Uterus (tissue), 4 donors: ENCODE data around the gene CIBAR2. TPM values are rescaled to one million over a fixed set of nuclear protein-coding genes. Genes with fewer than 3 reads are reported as not detected.
A peak's percentile ranks its signal among the peaks of the same experiment; 100 is the strongest.

Experiments used
- DNase-seq, 2 donors: peaks; one replicate each; pipeline ENCODE4 v3.0.0-alpha.2; 2019 to 2020
- H3K27ac ChIP-seq, 2 donors: fragments of 200-600 bp; sonication (generic); 1 replicate in 1 of 2; 2 replicates in 1 of 2; pipeline ENCODE4 v1.5.1; 2016 to 2018
- H3K27me3 ChIP-seq, 2 donors: fragments of 200-600 bp; sonication (generic); one replicate each; pipeline ENCODE4 v1.5.1; 2018 to 2019; ENCODE audit warnings: control low read depth in 1 of 2
- H3K36me3 ChIP-seq, 2 donors: fragments of 200-600 bp; sonication (generic); one replicate each; pipeline ENCODE4 v1.5.1; 2019; ENCODE audit warnings: control low read depth in 1 of 2
- H3K4me1 ChIP-seq, 2 donors: fragments of 200-600 bp; sonication (generic); one replicate each; pipeline ENCODE4 v1.5.1; 2018 to 2019; ENCODE audit warnings: control low read depth in 1 of 2
- H3K4me3 ChIP-seq, 2 donors: fragments of 200-600 bp; sonication (generic); 1 replicate in 1 of 2; 2 replicates in 1 of 2; pipeline ENCODE4 v1.5.1; 2018 to 2019; ENCODE audit warnings: mild to moderate bottlenecking in 1 of 2
- H3K9me3 ChIP-seq, 2 donors: fragments of 200-600 bp; sonication (generic); one replicate each; pipeline ENCODE4 v1.5.1; 2019; ENCODE audit warnings: control low read depth in 1 of 2
- POLR2A ChIP-seq, 2 donors: fragments of 450-650 bp; IDR thresholded peaks; one replicate each; pipeline ENCODE4 v1.6.1; 2016; ENCODE audit warnings: antibody characterized with exemption in 2 of 2, mild to moderate bottlenecking in 1 of 2, moderate library complexity in 1 of 2
- intact Hi-C: fragments of 100-400 bp; cut with DNase I; formaldehyde crosslinking; loops from one replicate; pipeline ENCODE4 v1.15.1; 2023; ENCODE audit warnings: low total_unique reads
- total RNA-seq, 4 donors: library from RNA; depleted of rRNA in 3 of 4; stranded (reverse); fragments of >200 nt in 3 of 4; gene quantifications; one replicate each; pipeline versions ENCODE4 v1.1.0 to v1.2.4, GENCODE V29; 2014 to 2023
- TF ChIP-seq, protein P1 (sequence below), 4 experiments: fragments of 200-600 bp in 2 of 4; fragments of 450-650 bp in 2 of 4; sonication (generic) in 2 of 4; IDR thresholded peaks; one replicate each; pipeline ENCODE4 v1.5.1; 2016 to 2019; ENCODE audit warnings: antibody characterized with exemption in 4 of 4, mild to moderate bottlenecking in 2 of 4, moderate library complexity in 1 of 4
- donor health status: DM: yes; HTN: yes; CAD: no.

CIBAR2 gene
- total RNA-seq, 4 donors from 2014 or later = 2.4 TPM; not detected in 3

DNA sequence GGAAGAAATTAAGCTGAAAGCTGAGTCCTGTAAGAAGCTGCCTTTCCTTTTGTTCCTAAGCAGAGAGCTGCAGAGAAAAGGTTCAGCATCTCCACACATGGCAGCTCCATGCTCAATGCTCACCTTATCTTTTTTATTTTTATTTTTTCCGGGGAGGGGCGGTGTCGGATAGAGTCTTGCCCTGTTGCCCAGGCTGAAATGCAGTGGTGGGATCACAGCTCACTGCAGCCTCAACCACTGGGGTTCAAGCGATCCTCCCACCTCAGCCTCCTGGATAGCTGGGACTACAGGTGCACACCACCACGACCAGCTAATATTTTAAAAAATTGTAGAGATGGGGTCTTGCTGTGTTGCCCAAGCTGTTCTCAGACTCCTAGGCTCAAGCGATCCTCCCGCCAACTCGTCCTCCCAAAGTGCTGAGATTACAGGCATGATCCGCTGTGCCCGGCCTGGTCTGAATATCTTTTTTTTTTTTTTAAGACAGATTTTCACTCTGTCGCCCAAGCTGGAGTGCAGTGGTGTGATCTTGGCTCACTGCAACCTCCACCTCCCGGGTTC is 28.3 kb upstream of the CIBAR2 start:
- Histone ChIP-seq H3K27me3 (no peaks in the 10 kb centered on the region), H3K9me3 (no peaks in the 10 kb centered on the region), H3K4me3 (no peak overlapping the region), H3K4me1 (peaks cover 4 to 5% of the 10 kb centered on the region in 2 donors), H3K36me3 (no peaks in the 10 kb centered on the region), H3K27ac (no peak overlapping the region)
- intact Hi-C loops = no loop called here
- no peak for DNase-seq
- TF ChIP-seq, protein P1, sequence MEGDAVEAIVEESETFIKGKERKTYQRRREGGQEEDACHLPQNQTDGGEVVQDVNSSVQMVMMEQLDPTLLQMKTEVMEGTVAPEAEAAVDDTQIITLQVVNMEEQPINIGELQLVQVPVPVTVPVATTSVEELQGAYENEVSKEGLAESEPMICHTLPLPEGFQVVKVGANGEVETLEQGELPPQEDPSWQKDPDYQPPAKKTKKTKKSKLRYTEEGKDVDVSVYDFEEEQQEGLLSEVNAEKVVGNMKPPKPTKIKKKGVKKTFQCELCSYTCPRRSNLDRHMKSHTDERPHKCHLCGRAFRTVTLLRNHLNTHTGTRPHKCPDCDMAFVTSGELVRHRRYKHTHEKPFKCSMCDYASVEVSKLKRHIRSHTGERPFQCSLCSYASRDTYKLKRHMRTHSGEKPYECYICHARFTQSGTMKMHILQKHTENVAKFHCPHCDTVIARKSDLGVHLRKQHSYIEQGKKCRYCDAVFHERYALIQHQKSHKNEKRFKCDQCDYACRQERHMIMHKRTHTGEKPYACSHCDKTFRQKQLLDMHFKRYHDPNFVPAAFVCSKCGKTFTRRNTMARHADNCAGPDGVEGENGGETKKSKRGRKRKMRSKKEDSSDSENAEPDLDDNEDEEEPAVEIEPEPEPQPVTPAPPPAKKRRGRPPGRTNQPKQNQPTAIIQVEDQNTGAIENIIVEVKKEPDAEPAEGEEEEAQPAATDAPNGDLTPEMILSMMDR (IDR thresholded peaks at IDR 0.05) = no peak
- no peak for TF ChIP-seq POLR2A (IDR thresholded peaks at IDR 0.05)

GRCh38 chr16:85139881-85140339 is 27.6 kb upstream of the CIBAR2 start:
- intact Hi-C loops = no loop called here
- Histone ChIP-seq H3K27me3 (no peaks in the 10 kb centered on the region), H3K4me1 (peaks cover 4 to 5% of the 10 kb centered on the region in 2 donors), H3K4me3 (no peak overlapping the region), H3K9me3 (no peaks in the 10 kb centered on the region), H3K36me3 (no peaks in the 10 kb centered on the region), H3K27ac (no peak overlapping the region)
- no peak for TF ChIP-seq POLR2A (IDR thresholded peaks at IDR 0.05)
- TF ChIP-seq, protein P1 (IDR thresholded peaks at IDR 0.05) = no peak
- no peak for DNase-seq

GRCh38 chr16:85138825-85139627 is 26.8 kb upstream of the CIBAR2 start:
- DNase-seq = no peak
- intact Hi-C loops = no loop called here
- Histone ChIP-seq H3K4me1 (peaks cover 4 to 5% of the 10 kb centered on the region in 2 donors), H3K27ac (peak overlapping the region in 1 of 2 donors; percentile 86), H3K27me3 (no peaks in the 10 kb centered on the region), H3K4me3 (no peak overlapping the region), H3K36me3 (no peaks in the 10 kb centered on the region), H3K9me3 (no peaks in the 10 kb centered on the region)
- TF ChIP-seq POLR2A (IDR thresholded peaks at IDR 0.05) = no peak
- TF ChIP-seq, protein P1 (IDR thresholded peaks at IDR 0.05) = no peak

DNA sequence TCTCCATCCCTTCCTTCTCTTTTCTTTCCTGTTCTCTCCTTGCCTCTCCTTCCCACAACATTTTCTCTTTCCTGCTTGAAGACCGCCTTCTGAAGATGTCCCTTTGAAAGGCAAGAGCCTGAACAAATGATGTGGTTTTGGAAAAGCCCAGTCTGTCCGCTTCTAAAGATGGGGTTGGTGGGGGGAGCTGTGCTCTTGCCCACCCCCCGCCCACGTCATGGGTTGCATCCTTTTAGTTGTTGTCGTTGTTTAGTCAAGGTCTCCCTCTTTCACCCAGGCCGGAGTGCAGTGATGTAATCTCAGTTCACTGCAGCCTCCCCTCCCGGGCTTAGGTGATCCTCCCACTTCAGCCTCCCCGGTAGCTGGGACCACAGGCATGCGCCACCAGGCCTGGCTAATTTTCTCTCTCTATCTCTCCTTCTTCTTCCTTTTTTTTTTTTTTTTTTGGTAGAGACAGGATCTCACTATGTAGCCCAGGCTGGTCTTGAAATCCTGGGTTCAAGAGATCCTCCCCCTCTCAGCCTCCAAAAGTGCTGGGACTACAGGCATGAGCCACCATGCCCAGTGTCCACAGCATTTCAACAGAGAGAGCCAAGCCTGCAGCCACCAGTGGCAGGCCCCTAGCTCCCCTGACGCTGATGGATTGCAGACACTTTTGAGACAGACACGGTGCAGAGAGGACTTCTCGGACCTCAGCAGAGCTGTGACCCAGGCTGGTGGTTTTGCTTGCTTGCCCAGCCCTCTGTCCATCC is 26.0 kb upstream of the CIBAR2 start:
- no peaks in the 10 kb centered on the region for H3K27me3 ChIP-seq
- H3K36me3 ChIP-seq = no peaks in the 10 kb centered on the region
- peak overlapping the region; percentile 84 to 86 for H3K27ac ChIP-seq
- TF ChIP-seq POLR2A (IDR thresholded peaks at IDR 0.05) = no peak
- TF ChIP-seq, protein P1 (IDR thresholded peaks at IDR 0.05) = no peak
- H3K4me1 ChIP-seq = peaks cover 4 to 5% of the 10 kb centered on the region in 2 donors
- H3K9me3 ChIP-seq = no peaks in the 10 kb centered on the region
- intact Hi-C loops = no loop called here
- no peak for DNase-seq
- peak overlapping the region; percentile 26 to 31 for H3K4me3 ChIP-seq
